Measurements from ENCODE around the gene EPX. TPM values are rescaled to one million over a fixed set of nuclear protein-coding genes. Genes with fewer than 3 reads are reported as not detected.
A peak's percentile ranks its signal among the peaks of the same experiment; 100 is the strongest.

Gene EPX
- total and polyA plus RNA-seq, 2 donors (not counting 1 experiment from before 2014, with no cell fraction given) = not detected

- no peaks in the 10 kb centered on the region for H3K4me1 ChIP-seq (ENCODE audit: control insufficient read depth, extremely low read depth, insufficient read depth, low read length)
- no peak overlapping the region for H3K27ac ChIP-seq (ENCODE audit: insufficient read depth, low read length)
- no peaks in the 10 kb centered on the region for H3K9me3 ChIP-seq (ENCODE audit: control insufficient read depth, insufficient read depth, low read depth, low read length)
- H3K36me3 ChIP-seq (ENCODE audit: control insufficient read depth, insufficient read depth, low read length) = no peaks in the 10 kb centered on the region
- H3K4me2 ChIP-seq (ENCODE audit: extremely low read depth, insufficient read depth, low read length) = no peak overlapping the region
- H3K9ac ChIP-seq (ENCODE audit: insufficient read depth, low read length) = no peak overlapping the region
- H3K27me3 ChIP-seq (ENCODE audit: control insufficient read depth, insufficient read depth, low read length) = peaks cover 15% of the 10 kb centered on the region
- TF ChIP-seq EZH2 (IDR thresholded peaks at IDR 0.05; ENCODE audit: low read length, missing control alignments) = no peak
- TF ChIP-seq, protein P1, sequence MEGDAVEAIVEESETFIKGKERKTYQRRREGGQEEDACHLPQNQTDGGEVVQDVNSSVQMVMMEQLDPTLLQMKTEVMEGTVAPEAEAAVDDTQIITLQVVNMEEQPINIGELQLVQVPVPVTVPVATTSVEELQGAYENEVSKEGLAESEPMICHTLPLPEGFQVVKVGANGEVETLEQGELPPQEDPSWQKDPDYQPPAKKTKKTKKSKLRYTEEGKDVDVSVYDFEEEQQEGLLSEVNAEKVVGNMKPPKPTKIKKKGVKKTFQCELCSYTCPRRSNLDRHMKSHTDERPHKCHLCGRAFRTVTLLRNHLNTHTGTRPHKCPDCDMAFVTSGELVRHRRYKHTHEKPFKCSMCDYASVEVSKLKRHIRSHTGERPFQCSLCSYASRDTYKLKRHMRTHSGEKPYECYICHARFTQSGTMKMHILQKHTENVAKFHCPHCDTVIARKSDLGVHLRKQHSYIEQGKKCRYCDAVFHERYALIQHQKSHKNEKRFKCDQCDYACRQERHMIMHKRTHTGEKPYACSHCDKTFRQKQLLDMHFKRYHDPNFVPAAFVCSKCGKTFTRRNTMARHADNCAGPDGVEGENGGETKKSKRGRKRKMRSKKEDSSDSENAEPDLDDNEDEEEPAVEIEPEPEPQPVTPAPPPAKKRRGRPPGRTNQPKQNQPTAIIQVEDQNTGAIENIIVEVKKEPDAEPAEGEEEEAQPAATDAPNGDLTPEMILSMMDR (conservative IDR thresholded peaks at IDR 0.05 in 1 of 2, IDR thresholded peaks at IDR 0.05 in 1 of 2; ENCODE audit: low read depth in 1 of 2, low read length in 2 of 2) = no peak
- H3K79me2 ChIP-seq (ENCODE audit: control insufficient read depth, insufficient read depth, low read length) = no peaks in the 10 kb centered on the region
- no peak for DNase-seq (ENCODE audit: low read depth in 2 of 2)
- no peak overlapping the region for H2AFZ ChIP-seq (ENCODE audit: low read length)
- H4K20me1 ChIP-seq (ENCODE audit: control insufficient read depth, extremely low read depth, insufficient read depth, low read length) = no peaks in the 10 kb centered on the region
- H3K4me3 ChIP-seq (replicated peaks in 1 of 4; ENCODE audit: control extremely low read depth in 1 of 4, insufficient read depth in 1 of 4, low read depth in 3 of 4, low read length in 4 of 4) = no peak overlapping the region
Observed at GRCh38 chr17:58153046-58153445, 39.5 kb upstream of the EPX start.

DNA sequence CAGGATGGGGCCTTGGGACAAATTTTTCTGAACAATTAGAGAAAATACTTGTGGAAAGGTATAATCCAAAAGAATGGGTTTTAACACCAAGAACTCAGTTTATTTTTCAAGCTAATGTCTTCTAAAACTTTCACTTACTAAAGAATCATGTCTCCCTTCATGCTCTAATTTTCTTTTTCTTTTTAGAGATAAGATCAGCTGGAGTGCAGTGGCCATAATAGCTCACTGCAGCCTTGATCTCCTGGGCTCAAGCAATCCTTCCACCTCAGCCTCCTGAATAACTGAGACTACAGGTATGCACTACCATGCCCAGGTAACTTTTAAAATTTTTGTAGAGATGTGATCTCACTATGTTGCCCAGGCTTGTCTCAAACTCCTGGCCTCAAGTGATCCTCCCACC, 38.9 kb upstream of the EPX start:
- Histone ChIP-seq H3K79me2 (ENCODE audit: control insufficient read depth, insufficient read depth, low read length) (no peaks in the 10 kb centered on the region), H3K27me3 (ENCODE audit: control insufficient read depth, insufficient read depth, low read length) (peaks cover 15% of the 10 kb centered on the region), H3K4me3 (replicated peaks in 1 of 4; ENCODE audit: control extremely low read depth in 1 of 4, insufficient read depth in 1 of 4, low read depth in 3 of 4, low read length in 4 of 4) (no peak overlapping the region)

DNA sequence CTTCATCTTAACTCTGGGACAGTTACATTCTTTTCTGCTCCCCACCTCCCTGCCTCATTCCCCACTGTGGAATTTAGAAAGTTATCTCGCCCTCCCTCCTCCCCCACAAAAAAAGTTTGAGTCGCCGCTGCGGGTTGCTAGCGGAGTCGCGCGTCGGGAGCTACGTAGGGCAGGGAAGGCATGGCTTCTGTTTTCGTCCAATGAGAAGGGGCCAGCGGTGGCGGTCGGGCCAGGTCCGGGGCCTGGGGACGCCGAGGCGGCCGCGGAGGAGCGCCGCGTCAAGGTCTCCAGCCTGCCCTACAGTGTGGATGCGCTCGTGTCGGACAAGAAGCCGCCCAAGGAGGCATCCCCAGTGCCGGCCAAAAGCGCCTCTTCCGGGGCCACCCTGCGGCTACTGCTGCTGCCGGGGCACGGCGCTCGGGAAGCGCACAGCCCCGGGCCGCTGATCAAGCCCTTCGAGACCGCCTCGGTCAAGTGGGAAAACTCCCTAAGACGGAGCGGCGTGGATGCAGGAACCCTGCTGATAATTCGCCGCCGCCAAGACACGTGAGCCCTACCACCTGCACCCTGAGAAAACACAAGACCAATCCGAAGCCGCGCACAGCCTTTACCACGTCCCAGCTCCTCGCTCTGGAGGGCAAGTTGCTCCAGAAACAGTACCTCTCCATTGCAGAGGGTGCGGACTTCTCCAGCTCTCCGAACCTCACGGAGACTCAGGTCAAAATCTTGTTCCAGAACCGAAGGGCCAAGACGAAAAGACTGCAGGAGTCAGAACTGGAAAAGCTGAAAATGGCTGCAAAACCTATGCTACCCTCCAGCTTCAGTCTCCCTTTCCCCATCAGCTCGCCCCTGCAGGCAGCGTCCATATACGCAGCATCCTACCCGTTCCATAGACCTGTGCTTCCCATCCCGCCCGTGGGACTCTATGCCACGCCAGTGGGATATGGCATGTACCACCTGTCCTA, 35.4 kb upstream of the EPX start:
- H3K4me2 ChIP-seq (ENCODE audit: extremely low read depth, insufficient read depth, low read length) = peak overlapping the region; percentile 4
- no peak overlapping the region for H3K4me3 ChIP-seq (replicated peaks in 1 of 4; ENCODE audit: control extremely low read depth in 1 of 4, insufficient read depth in 1 of 4, low read depth in 3 of 4, low read length in 4 of 4)
- H3K36me3 ChIP-seq (ENCODE audit: control insufficient read depth, insufficient read depth, low read length) = no peaks in the 10 kb centered on the region
- no peak overlapping the region for H2AFZ ChIP-seq (ENCODE audit: low read length)
- peak; percentile 74 for TF ChIP-seq EZH2 (IDR thresholded peaks at IDR 0.05; ENCODE audit: low read length, missing control alignments)
- TF ChIP-seq, protein P1 (conservative IDR thresholded peaks at IDR 0.05 in 1 of 2, IDR thresholded peaks at IDR 0.05 in 1 of 2; ENCODE audit: low read depth in 1 of 2, low read length in 2 of 2) = no peak
- no peak overlapping the region for H3K9ac ChIP-seq (ENCODE audit: insufficient read depth, low read length)
- peaks cover 15% of the 10 kb centered on the region for H3K27me3 ChIP-seq (ENCODE audit: control insufficient read depth, insufficient read depth, low read length)
- H3K79me2 ChIP-seq (ENCODE audit: control insufficient read depth, insufficient read depth, low read length) = no peaks in the 10 kb centered on the region
- H3K27ac ChIP-seq (ENCODE audit: insufficient read depth, low read length) = no peak overlapping the region
- H3K4me1 ChIP-seq (ENCODE audit: control insufficient read depth, extremely low read depth, insufficient read depth, low read length) = no peaks in the 10 kb centered on the region
- peak in 1 of 2 donors; percentile 9 for DNase-seq (ENCODE audit: low read depth in 2 of 2)
- no peaks in the 10 kb centered on the region for H3K9me3 ChIP-seq (ENCODE audit: control insufficient read depth, insufficient read depth, low read depth, low read length)
- H4K20me1 ChIP-seq (ENCODE audit: control insufficient read depth, extremely low read depth, insufficient read depth, low read length) = no peaks in the 10 kb centered on the region

More for the DNA sequence above, 38.9 kb upstream of the EPX start:
- no peak overlapping the region for H3K27ac ChIP-seq (ENCODE audit: insufficient read depth, low read length)
- H3K36me3 ChIP-seq (ENCODE audit: control insufficient read depth, insufficient read depth, low read length) = no peaks in the 10 kb centered on the region
- no peaks in the 10 kb centered on the region for H3K9me3 ChIP-seq (ENCODE audit: control insufficient read depth, insufficient read depth, low read depth, low read length)
- no peak overlapping the region for H2AFZ ChIP-seq (ENCODE audit: low read length)
- no peaks in the 10 kb centered on the region for H3K4me1 ChIP-seq (ENCODE audit: control insufficient read depth, extremely low read depth, insufficient read depth, low read length)
- H4K20me1 ChIP-seq (ENCODE audit: control insufficient read depth, extremely low read depth, insufficient read depth, low read length) = no peaks in the 10 kb centered on the region
- H3K9ac ChIP-seq (ENCODE audit: insufficient read depth, low read length) = no peak overlapping the region
- no peak for DNase-seq (ENCODE audit: low read depth in 2 of 2)
- TF ChIP-seq, protein P1 (conservative IDR thresholded peaks at IDR 0.05 in 1 of 2, IDR thresholded peaks at IDR 0.05 in 1 of 2; ENCODE audit: low read depth in 1 of 2, low read length in 2 of 2) = no peak
- TF ChIP-seq EZH2 (IDR thresholded peaks at IDR 0.05; ENCODE audit: low read length, missing control alignments) = no peak
- no peak overlapping the region for H3K4me2 ChIP-seq (ENCODE audit: extremely low read depth, insufficient read depth, low read length)
